ENCODE data around the gene NOL4L.

The NOL4L gene

GRCh38 chr20:32589256-32589655, 4.1 kb upstream of the NOL4L start:
- Histone ChIP-seq H3K23ac (ENCODE audit: low read length) (no peak overlapping the region), H2BK120ac (ENCODE audit: insufficient read depth, low read length, poor library complexity) (no peak overlapping the region), H3K79me1 (ENCODE audit: low read length) (peaks cover 3% of the 10 kb centered on the region), H3K79me2 (ENCODE audit: control insufficient read depth, insufficient read depth, low read length, poor library complexity) (peaks cover 2% of the 10 kb centered on the region), H3K14ac (ENCODE audit: low read length) (no peak overlapping the region), H4K12ac (ENCODE audit: low read depth, low read length) (no peak overlapping the region), H3K27ac (ENCODE audit: low read depth, low read length) (no peak overlapping the region), H4K91ac (ENCODE audit: low read depth, low read length) (no peak overlapping the region), H3K36me3 (ENCODE audit: control insufficient read depth in 1 of 2, insufficient read depth in 2 of 2, low read length in 2 of 2) (no peaks in the 10 kb centered on the region), H2BK12ac (ENCODE audit: low read length) (no peak overlapping the region), H3K9ac (ENCODE audit: low read length) (no peak overlapping the region), H4K8ac (ENCODE audit: low read depth, low read length) (no peak overlapping the region), H3K9me3 (ENCODE audit: insufficient read depth, low read depth, low read length) (peaks cover 3% of the 10 kb centered on the region), H2AK5ac (ENCODE audit: low read length) (no peak overlapping the region), H3K4me1 (ENCODE audit: control insufficient read depth in 1 of 2, insufficient read depth in 2 of 2, low read length in 2 of 2) (peaks cover 4 to 8% of the 10 kb centered on the region in 2 experiments), H3K18ac (ENCODE audit: low read length) (no peak overlapping the region), H2AFZ (ENCODE audit: insufficient read depth, low read length, poor library complexity) (no peak overlapping the region), H3K4ac (ENCODE audit: low read depth, low read length) (no peak overlapping the region), H3K4me3 (ENCODE audit: low read depth, low read length) (no peak overlapping the region), H3K27me3 (ENCODE audit: insufficient read depth, low read length) (peaks cover 22% of the 10 kb centered on the region), H2BK5ac (ENCODE audit: low read depth, low read length, poor library complexity) (no peak overlapping the region), H3K4me2 (ENCODE audit: low read length) (no peak overlapping the region)
- WGBS (ENCODE audit: extremely low coverage, insufficient coverage, insufficient read length) = no CpG with 5 or more reads among the region's 5 CpGs
- no peak for DNase-seq

GRCh38 chr20:32588040-32588439, 2.9 kb upstream of the NOL4L start:
- H4K12ac ChIP-seq (ENCODE audit: low read depth, low read length) = no peak overlapping the region
- no peak for DNase-seq
- peaks cover 2% of the 10 kb centered on the region for H3K79me2 ChIP-seq (ENCODE audit: control insufficient read depth, insufficient read depth, low read length, poor library complexity)
- H3K9me3 ChIP-seq (ENCODE audit: insufficient read depth, low read depth, low read length) = peaks cover 3% of the 10 kb centered on the region
- WGBS (ENCODE audit: extremely low coverage, insufficient coverage, insufficient read length) = no CpG with 5 or more reads among the region's 5 CpGs
- H3K27ac ChIP-seq (ENCODE audit: low read depth, low read length) = no peak overlapping the region
- no peak overlapping the region for H2BK12ac ChIP-seq (ENCODE audit: low read length)
- H3K27me3 ChIP-seq (ENCODE audit: insufficient read depth, low read length) = peaks cover 24% of the 10 kb centered on the region
- H3K4me3 ChIP-seq (ENCODE audit: low read depth, low read length) = no peak overlapping the region
- no peak overlapping the region for H3K18ac ChIP-seq (ENCODE audit: low read length)
- no peak overlapping the region for H2AK5ac ChIP-seq (ENCODE audit: low read length)
- H2AFZ ChIP-seq (ENCODE audit: insufficient read depth, low read length, poor library complexity) = no peak overlapping the region
- no peak overlapping the region for H3K4me2 ChIP-seq (ENCODE audit: low read length)
- no peak overlapping the region for H3K14ac ChIP-seq (ENCODE audit: low read length)
- H3K79me1 ChIP-seq (ENCODE audit: low read length) = peaks cover 6% of the 10 kb centered on the region
- H3K9ac ChIP-seq (ENCODE audit: low read length) = no peak overlapping the region
- H2BK120ac ChIP-seq (ENCODE audit: insufficient read depth, low read length, poor library complexity) = no peak overlapping the region
- no peak overlapping the region for H3K23ac ChIP-seq (ENCODE audit: low read length)
- peaks cover 4 to 9% of the 10 kb centered on the region in 2 experiments for H3K4me1 ChIP-seq (ENCODE audit: control insufficient read depth in 1 of 2, insufficient read depth in 2 of 2, low read length in 2 of 2)
- no peak overlapping the region for H2BK5ac ChIP-seq (ENCODE audit: low read depth, low read length, poor library complexity)
- H3K36me3 ChIP-seq (ENCODE audit: control insufficient read depth in 1 of 2, insufficient read depth in 2 of 2, low read length in 2 of 2) = no peaks in the 10 kb centered on the region
- H4K8ac ChIP-seq (ENCODE audit: low read depth, low read length) = no peak overlapping the region
- no peak overlapping the region for H3K4ac ChIP-seq (ENCODE audit: low read depth, low read length)
- H4K91ac ChIP-seq (ENCODE audit: low read depth, low read length) = no peak overlapping the region

GRCh38 chr20:32586291-32586690, 1.2 kb upstream of the NOL4L start:
- H3K4me1 ChIP-seq (ENCODE audit: control insufficient read depth in 1 of 2, insufficient read depth in 2 of 2, low read length in 2 of 2) = peaks cover 4 to 9% of the 10 kb centered on the region in 2 experiments
- no peak overlapping the region for H3K4me2 ChIP-seq (ENCODE audit: low read length)
- H2BK120ac ChIP-seq (ENCODE audit: insufficient read depth, low read length, poor library complexity) = no peak overlapping the region
- no peak overlapping the region for H4K8ac ChIP-seq (ENCODE audit: low read depth, low read length)
- no peak overlapping the region for H3K14ac ChIP-seq (ENCODE audit: low read length)
- peaks cover 6% of the 10 kb centered on the region for H3K9me3 ChIP-seq (ENCODE audit: insufficient read depth, low read depth, low read length)
- H3K18ac ChIP-seq (ENCODE audit: low read length) = no peak overlapping the region
- peaks cover 24% of the 10 kb centered on the region for H3K27me3 ChIP-seq (ENCODE audit: insufficient read depth, low read length)
- H3K9ac ChIP-seq (ENCODE audit: low read length) = no peak overlapping the region
- no CpG with 5 or more reads among the region's 8 CpGs for WGBS (ENCODE audit: extremely low coverage, insufficient coverage, insufficient read length)
- H4K91ac ChIP-seq (ENCODE audit: low read depth, low read length) = no peak overlapping the region
- no peaks in the 10 kb centered on the region for H3K36me3 ChIP-seq (ENCODE audit: control insufficient read depth in 1 of 2, insufficient read depth in 2 of 2, low read length in 2 of 2)
- H3K4me3 ChIP-seq (ENCODE audit: low read depth, low read length) = no peak overlapping the region
- H3K79me1 ChIP-seq (ENCODE audit: low read length) = peaks cover 8% of the 10 kb centered on the region
- H2BK5ac ChIP-seq (ENCODE audit: low read depth, low read length, poor library complexity) = no peak overlapping the region
- DNase-seq = no peak
- H4K12ac ChIP-seq (ENCODE audit: low read depth, low read length) = no peak overlapping the region
- no peak overlapping the region for H3K27ac ChIP-seq (ENCODE audit: low read depth, low read length)
- no peak overlapping the region for H2BK12ac ChIP-seq (ENCODE audit: low read length)
- no peak overlapping the region for H3K23ac ChIP-seq (ENCODE audit: low read length)
- no peak overlapping the region for H3K4ac ChIP-seq (ENCODE audit: low read depth, low read length)
- H2AK5ac ChIP-seq (ENCODE audit: low read length) = no peak overlapping the region
- H3K79me2 ChIP-seq (ENCODE audit: control insufficient read depth, insufficient read depth, low read length, poor library complexity) = peaks cover 2% of the 10 kb centered on the region
- H2AFZ ChIP-seq (ENCODE audit: insufficient read depth, low read length, poor library complexity) = no peak overlapping the region

- no peak overlapping the region for H4K12ac ChIP-seq (ENCODE audit: low read depth, low read length)
- no CpG with 5 or more reads among the region's 32 CpGs for WGBS (ENCODE audit: extremely low coverage, insufficient coverage, insufficient read length)
- no peak overlapping the region for H3K27ac ChIP-seq (ENCODE audit: low read depth, low read length)
- no peak overlapping the region for H3K9ac ChIP-seq (ENCODE audit: low read length)
- peaks cover 2% of the 10 kb centered on the region for H3K79me2 ChIP-seq (ENCODE audit: control insufficient read depth, insufficient read depth, low read length, poor library complexity)
- H4K8ac ChIP-seq (ENCODE audit: low read depth, low read length) = no peak overlapping the region
- H2AK5ac ChIP-seq (ENCODE audit: low read length) = no peak overlapping the region
- no peak overlapping the region for H2BK5ac ChIP-seq (ENCODE audit: low read depth, low read length, poor library complexity)
- peaks cover 4 to 9% of the 10 kb centered on the region in 2 experiments for H3K4me1 ChIP-seq (ENCODE audit: control insufficient read depth in 1 of 2, insufficient read depth in 2 of 2, low read length in 2 of 2)
- no peak for DNase-seq
- no peak overlapping the region for H2BK12ac ChIP-seq (ENCODE audit: low read length)
- no peak overlapping the region for H2BK120ac ChIP-seq (ENCODE audit: insufficient read depth, low read length, poor library complexity)
- no peak overlapping the region for H4K91ac ChIP-seq (ENCODE audit: low read depth, low read length)
- peaks cover 8% of the 10 kb centered on the region for H3K79me1 ChIP-seq (ENCODE audit: low read length)
- H2AFZ ChIP-seq (ENCODE audit: insufficient read depth, low read length, poor library complexity) = no peak overlapping the region
- H3K4ac ChIP-seq (ENCODE audit: low read depth, low read length) = no peak overlapping the region
- H3K27me3 ChIP-seq (ENCODE audit: insufficient read depth, low read length) = peaks cover 24% of the 10 kb centered on the region
- peaks cover 6% of the 10 kb centered on the region for H3K9me3 ChIP-seq (ENCODE audit: insufficient read depth, low read depth, low read length)
- no peak overlapping the region for H3K4me3 ChIP-seq (ENCODE audit: low read depth, low read length)
- H3K18ac ChIP-seq (ENCODE audit: low read length) = no peak overlapping the region
- H3K36me3 ChIP-seq (ENCODE audit: control insufficient read depth in 1 of 2, insufficient read depth in 2 of 2, low read length in 2 of 2) = no peaks in the 10 kb centered on the region
- no peak overlapping the region for H3K14ac ChIP-seq (ENCODE audit: low read length)
- H3K23ac ChIP-seq (ENCODE audit: low read length) = no peak overlapping the region
- peak overlapping the region; percentile 100 for H3K4me2 ChIP-seq (ENCODE audit: low read length)
Measured at GRCh38 chr20:32585586-32586127, 524 bp upstream of the NOL4L start.
